ENCODE results near the gene MAMDC4.

DNA sequence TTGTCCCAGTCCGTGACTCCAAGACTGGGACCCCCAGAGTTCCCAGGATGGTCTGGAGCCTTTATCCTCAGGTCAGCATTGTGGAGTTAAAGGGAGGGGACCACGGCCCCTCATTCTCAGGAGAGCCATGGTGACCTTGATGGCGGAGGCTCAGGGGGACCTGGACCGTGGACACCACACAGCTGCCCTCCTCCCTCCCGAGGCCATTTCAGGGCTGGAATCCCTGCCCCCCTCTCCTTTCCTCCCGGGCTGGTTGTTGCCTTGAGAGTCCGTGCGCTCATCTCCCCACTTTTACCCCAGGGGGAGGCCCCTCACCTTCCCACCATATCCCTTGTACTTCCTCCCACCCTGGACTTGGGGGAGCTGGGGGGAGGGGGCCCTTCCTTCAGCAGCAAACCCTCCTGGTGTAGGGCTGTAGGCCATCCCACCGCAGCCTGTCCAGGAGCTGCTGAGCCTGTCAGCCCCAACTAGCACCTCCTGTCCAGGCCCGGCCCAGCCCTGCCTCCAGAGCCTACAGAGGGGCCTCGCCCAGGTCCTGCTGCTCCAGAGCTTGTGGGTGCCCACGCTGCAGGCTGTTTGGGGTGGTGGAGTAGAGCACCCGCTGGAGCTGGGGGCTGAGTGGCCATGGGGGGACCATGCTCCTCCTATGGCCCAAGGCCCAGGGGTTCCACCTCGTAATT lies 24.2 kb upstream of the MAMDC4 start:
- TF ChIP-seq CTCF (IDR thresholded peaks at IDR 0.05) (no peak), POLR2A (IDR thresholded peaks at IDR 0.05) (no peak)
